HG02885 (cell line): ENCODE data around the gene CHCT1.
"Not testable (repeated sequence)": the region's sequence is repeated elsewhere in the genome, so short reads cannot be mapped to it uniquely, and the experiment has no call there.

Source experiments
- ATAC-seq: cut with Tn5 transposase; IDR thresholded peaks from one replicate; pipeline ENCODE4 v1.9.1; 2021; ENCODE audit warnings: mild to moderate bottlenecking; ENCODE audit not compliant: unreplicated experiment, poor library complexity

CHCT1 gene

GRCh38 chr17:60422162-60422665, at the start of gene CHCT1:
CHCT1 (plus strand) TSS chr17:60422489; CDS start chr17:60422593, 104 bp downstream.
- no peak for ATAC-seq

GRCh38 chr17:60372790-60373483, 49.4 kb upstream of the CHCT1 start:
- no peak for ATAC-seq

GRCh38 chr17:60378187-60378586, 44.1 kb upstream of the CHCT1 start:
- ATAC-seq: not testable (repeated sequence)

GRCh38 chr17:60379461-60379860, 42.8 kb upstream of the CHCT1 start:
- not testable (repeated sequence) for ATAC-seq

- no peak for ATAC-seq
Measured at GRCh38 chr17:60381958-60382357, 40.3 kb upstream of the CHCT1 start.

- no peak for ATAC-seq
Measured at GRCh38 chr17:60383379-60383778, 38.9 kb upstream of the CHCT1 start.

- ATAC-seq: not testable (repeated sequence)
Measured at GRCh38 chr17:60384921-60385320, 37.4 kb upstream of the CHCT1 start.

GRCh38 chr17:60386147-60387058, 35.9 kb upstream of the CHCT1 start:
- ATAC-seq: no peak

- no peak for ATAC-seq
Measured at GRCh38 chr17:60387666-60388065, 34.6 kb upstream of the CHCT1 start.

- ATAC-seq: no peak
Measured at GRCh38 chr17:60388742-60389141, 33.5 kb upstream of the CHCT1 start.

- no peak for ATAC-seq
Measured at GRCh38 chr17:60390186-60390585, 32.1 kb upstream of the CHCT1 start.

GRCh38 chr17:60390925-60391470, 31.3 kb upstream of the CHCT1 start:
- no peak for ATAC-seq

GRCh38 chr17:60391471-60392041, 30.7 kb upstream of the CHCT1 start:
- ATAC-seq: peak; percentile 32

GRCh38 chr17:60392042-60392844, 30.0 kb upstream of the CHCT1 start, which contains the start of gene USP32:
USP32 (minus strand) TSS chr17:60392133; CDS start chr17:60391939, 194 bp downstream.
- ATAC-seq: peak; percentile 89

- no peak for ATAC-seq
Measured at GRCh38 chr17:60392845-60393702, 29.2 kb upstream of the CHCT1 start.

- ATAC-seq: no peak
Measured at GRCh38 chr17:60393840-60394723, 28.2 kb upstream of the CHCT1 start.

GRCh38 chr17:60395508-60396065, 26.7 kb upstream of the CHCT1 start:
- no peak for ATAC-seq
